Pancreas (tissue), 10 donors: Measurements from ENCODE around the gene ST7. TPM values are rescaled to one million over a fixed set of nuclear protein-coding genes. Genes with fewer than 3 reads are reported as not detected.
"Not testable (repeated sequence)": the region's sequence is repeated elsewhere in the genome, so short reads cannot be mapped to it uniquely, and the experiment has no call there.

ENCODE experiments used
- ATAC-seq, 4 donors: fragments of 200-7000 bp; cut with Tn5 transposase; one replicate each; pipeline versions ENCODE4 v1.8.0 to v1.9.1; 2020; ENCODE audit warnings: mild to moderate bottlenecking in 4 of 4, moderate library complexity in 4 of 4
- DNase-seq, 6 donors: peaks; one replicate each; pipeline ENCODE4 v3.0.0-alpha.2; 2020
- FAIRE-seq: peaks from 2 replicates; lab custom pipeline; 2012; peaks lifted over from hg19 to GRCh38; lab: Jason Lieb, UNC
- H3K27ac ChIP-seq, 4 donors: fragments of 200-600 bp; sonication (generic); 1 replicate in 3 of 4; 2 replicates in 1 of 4; pipeline versions ENCODE4 v1.5.0 to v1.8.0; 2020
- H3K27me3 ChIP-seq, 4 donors: fragments of 200-600 bp; one replicate each; pipeline ENCODE4 v1.8.0; 2021
- H3K36me3 ChIP-seq, 3 donors: fragments of 200-600 bp; sonication (generic) in 1 of 3; one replicate each; pipeline versions ENCODE4 v1.5.0 to v1.8.0; 2020 to 2021
- H3K4me1 ChIP-seq, 3 donors: fragments of 200-600 bp; one replicate each; pipeline ENCODE4 v1.8.0; 2021
- H3K4me3 ChIP-seq, 4 donors: fragments of 200-600 bp; sonication (generic) in 2 of 4; one replicate each; pipeline versions ENCODE4 v1.5.0 to v1.8.0; 2020 to 2021
- H3K9me3 ChIP-seq, 4 donors: fragments of 200-600 bp; one replicate each; pipeline ENCODE4 v1.8.0; 2021
- WGBS, 2 donors: extraction: QIAGEN DNeasy Blood & Tissue Kit; methylation state at CpG; one replicate each; pipeline ENCODE4 v1.1.7; 2013; 5-methylcytosine and 5-hydroxymethylcytosine counted together
- intact Hi-C, 3 donors: fragments of 100-400 bp; cut with DNase I; formaldehyde crosslinking; loops; one replicate each; pipeline versions ENCODE4 v1.11.1 to v1.14.2; 2022
- polyA plus RNA-seq, 2 donors: library from polyadenylated mRNA; stranded (reverse); fragments of 200-250 nt; gene quantifications; one replicate each; pipeline ENCODE4 v1.2.3, GENCODE V29; 2013
- total RNA-seq, 6 donors: library from RNA; stranded (reverse); fragmentation: NEBNext Ultra II Directional in 4 of 6; extraction: Animal tissue kit (Norgen Biotek cat#: 25700) in 4 of 6; gene quantifications; one replicate each; pipeline versions ENCODE4 v1.2.1 to v1.2.4, GENCODE V29; 2021 to 2023
- TF ChIP-seq, protein P1 (sequence below), 4 donors: fragments of 200-600 bp; sonication (generic) in 3 of 4; IDR thresholded peaks; one replicate each; pipeline versions ENCODE4 v1.5.0 to v1.8.0; 2021; ENCODE audit warnings: antibody characterized with exemption in 4 of 4
- donor health status: healthy with polysubstance abuse.
- donor health status: DM: no; HTN: no; CAD: no; lungs with moderate emphysema.
- donor health status: DM: no; HTN: no; CAD: no.
- donor health status: control.
- donor health status: control.
- donor health status: Bipolar disorder and iron deficiency.
- donor health status: DM: yes; HTN: yes; CAD: no.
- donor health status: DM: no; HTN: no; CAD: no.
- donor health status: DM: no; HTN: no; CAD: no.
- donor health status: DM: yes; HTN: yes; CAD: no.

Gene ST7
- total and polyA plus RNA-seq, 8 donors, result 8.2 to 20.2 (median 17.1) TPM

DNA sequence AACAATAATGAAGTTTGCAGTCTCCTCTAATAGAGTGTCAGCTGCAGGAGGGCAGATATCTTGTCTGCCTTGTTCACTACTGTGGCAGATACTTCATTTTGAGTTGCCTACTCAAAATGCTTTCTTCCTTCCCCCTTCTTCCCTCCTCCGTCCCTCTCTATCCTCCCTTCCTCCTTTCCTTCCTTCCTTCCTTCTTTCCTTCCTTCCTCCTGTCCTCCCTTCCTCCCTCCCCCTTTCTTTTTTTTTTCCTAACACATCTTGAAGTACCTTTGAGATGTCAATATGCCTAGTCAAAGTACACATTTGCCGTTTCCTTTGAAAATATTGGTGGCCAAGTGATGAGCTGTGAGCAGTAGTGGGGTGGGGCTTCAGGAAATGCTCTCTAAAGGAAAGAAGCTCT, 18.7 kb upstream of the ST7 start:
- intact Hi-C loops, result loop anchor here in 1 of 3 donors (5.0 kb wide), 1 partner anchor 183 kb away; no protein-coding TSS in a partner anchor
- ATAC-seq (no peak), DNase-seq (no peak), FAIRE-seq (no peak)
- no peak overlapping the region for H3K4me3 ChIP-seq
- 70 to 84% methylated on average over 2 of the region's 2 CpGs for WGBS, 2 donors
- no peak overlapping the region for H3K27ac ChIP-seq
- no peaks in the 10 kb centered on the region for H3K36me3 ChIP-seq
- H3K9me3 ChIP-seq, result no peaks in the 10 kb centered on the region
- no peaks in the 10 kb centered on the region for H3K4me1 ChIP-seq
- TF ChIP-seq, protein P1, sequence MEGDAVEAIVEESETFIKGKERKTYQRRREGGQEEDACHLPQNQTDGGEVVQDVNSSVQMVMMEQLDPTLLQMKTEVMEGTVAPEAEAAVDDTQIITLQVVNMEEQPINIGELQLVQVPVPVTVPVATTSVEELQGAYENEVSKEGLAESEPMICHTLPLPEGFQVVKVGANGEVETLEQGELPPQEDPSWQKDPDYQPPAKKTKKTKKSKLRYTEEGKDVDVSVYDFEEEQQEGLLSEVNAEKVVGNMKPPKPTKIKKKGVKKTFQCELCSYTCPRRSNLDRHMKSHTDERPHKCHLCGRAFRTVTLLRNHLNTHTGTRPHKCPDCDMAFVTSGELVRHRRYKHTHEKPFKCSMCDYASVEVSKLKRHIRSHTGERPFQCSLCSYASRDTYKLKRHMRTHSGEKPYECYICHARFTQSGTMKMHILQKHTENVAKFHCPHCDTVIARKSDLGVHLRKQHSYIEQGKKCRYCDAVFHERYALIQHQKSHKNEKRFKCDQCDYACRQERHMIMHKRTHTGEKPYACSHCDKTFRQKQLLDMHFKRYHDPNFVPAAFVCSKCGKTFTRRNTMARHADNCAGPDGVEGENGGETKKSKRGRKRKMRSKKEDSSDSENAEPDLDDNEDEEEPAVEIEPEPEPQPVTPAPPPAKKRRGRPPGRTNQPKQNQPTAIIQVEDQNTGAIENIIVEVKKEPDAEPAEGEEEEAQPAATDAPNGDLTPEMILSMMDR (IDR thresholded peaks at IDR 0.05), result no peak
- H3K27me3 ChIP-seq, result no peaks in the 10 kb centered on the region

DNA sequence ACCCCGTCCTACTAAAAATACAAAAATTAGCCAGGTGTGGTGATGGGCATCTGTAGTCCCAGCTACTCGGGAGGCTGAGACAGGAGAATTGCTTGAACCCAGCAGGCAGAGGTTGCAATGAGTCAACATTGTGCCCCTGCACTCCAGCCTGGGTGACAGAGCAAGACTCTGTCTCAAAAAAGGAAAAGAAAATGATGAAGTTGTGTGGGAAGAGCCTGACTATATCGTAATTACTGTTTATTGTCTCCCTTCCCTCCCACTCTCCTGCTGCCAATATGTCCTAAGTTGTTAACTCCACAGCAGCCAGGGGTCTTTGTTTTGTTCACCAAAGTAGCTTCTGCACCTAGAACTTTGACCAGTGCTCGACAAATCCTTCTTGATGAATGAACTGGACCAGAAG, 16.5 kb upstream of the ST7 start:
- H3K9me3 ChIP-seq, H3K4me1 ChIP-seq, intact Hi-C loops, H3K36me3 ChIP-seq, H3K27ac ChIP-seq, DNase-seq, ATAC-seq, H3K27me3 ChIP-seq, FAIRE-seq, H3K4me3 ChIP-seq: not testable (repeated sequence)
- WGBS, 2 donors, result 70 to 81% methylated on average over 4 of the region's 4 CpGs

DNA sequence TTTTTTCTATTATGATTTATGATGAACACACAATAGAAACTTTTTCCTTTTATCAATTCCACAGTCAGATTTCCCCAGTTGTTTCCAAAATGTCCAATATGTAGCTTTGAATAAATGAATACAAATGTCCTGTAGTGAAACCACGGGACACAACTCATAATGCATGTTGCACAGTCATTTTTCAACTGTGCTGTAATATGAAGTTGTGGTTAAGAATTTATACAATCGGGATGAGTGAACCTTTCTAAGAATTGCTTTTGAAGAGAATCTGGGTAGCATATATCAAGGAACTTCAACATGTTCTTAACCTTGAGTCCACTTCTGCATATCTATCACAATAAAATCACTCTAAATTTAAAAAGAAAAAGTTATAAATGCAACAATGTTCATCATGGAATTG, 14.6 kb upstream of the ST7 start:
- Histone ChIP-seq H3K36me3 (no peaks in the 10 kb centered on the region), H3K4me1 (no peaks in the 10 kb centered on the region), H3K27me3 (no peaks in the 10 kb centered on the region), H3K9me3 (no peaks in the 10 kb centered on the region), H3K27ac (no peak overlapping the region), H3K4me3 (no peak overlapping the region)
- ATAC-seq (no peak), DNase-seq (no peak), FAIRE-seq (no peak)
- 87 to 92% methylated on average over 2 of the region's 2 CpGs for WGBS, 2 donors
- TF ChIP-seq, protein P1 (IDR thresholded peaks at IDR 0.05), result no peak
- intact Hi-C loops, result no loop called here

DNA sequence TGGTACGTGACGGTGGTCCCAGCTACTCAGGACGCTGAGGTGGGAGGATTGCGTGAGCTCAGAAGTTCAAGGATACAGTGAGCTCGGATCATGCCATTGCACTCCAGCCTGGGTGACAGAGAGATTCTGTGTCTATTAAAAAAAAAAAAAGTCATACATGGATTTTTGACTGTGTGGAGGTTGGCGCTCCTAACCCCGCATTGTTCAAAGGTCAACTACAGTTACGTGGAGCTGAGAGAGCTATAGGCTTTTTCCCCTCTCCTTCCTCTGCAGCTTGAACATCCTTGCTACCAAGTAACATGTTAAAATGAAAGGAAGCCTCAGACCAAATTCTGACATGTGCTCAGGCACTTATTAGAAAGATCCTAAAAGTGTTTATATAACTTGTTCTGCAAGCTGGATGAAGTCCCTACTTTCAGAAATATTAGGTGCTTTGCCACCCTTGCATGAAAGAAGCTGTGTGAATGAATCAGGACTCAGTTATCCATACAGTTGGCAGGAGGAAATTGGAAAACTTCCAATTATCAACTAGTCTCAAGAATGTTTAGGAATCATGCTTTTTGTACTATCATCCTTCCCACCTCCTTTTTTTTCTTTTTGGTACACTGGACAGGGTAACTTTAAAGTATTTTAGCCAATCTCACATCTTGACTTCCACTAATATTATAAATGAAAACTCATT, 12.5 kb upstream of the ST7 start:
- DNase-seq (no peak), FAIRE-seq (no peak), ATAC-seq (no peak)
- no peak overlapping the region for H3K4me3 ChIP-seq
- WGBS, 2 donors, result 76 to 82% methylated on average over 8 of the region's 8 CpGs
- H3K36me3 ChIP-seq, result no peaks in the 10 kb centered on the region
- H3K27ac ChIP-seq, result no peak overlapping the region
- no peaks in the 10 kb centered on the region for H3K27me3 ChIP-seq
- H3K4me1 ChIP-seq, result no peaks in the 10 kb centered on the region
- no peaks in the 10 kb centered on the region for H3K9me3 ChIP-seq
- intact Hi-C loops, result no loop called here
- TF ChIP-seq, protein P1 (IDR thresholded peaks at IDR 0.05), result no peak

DNA sequence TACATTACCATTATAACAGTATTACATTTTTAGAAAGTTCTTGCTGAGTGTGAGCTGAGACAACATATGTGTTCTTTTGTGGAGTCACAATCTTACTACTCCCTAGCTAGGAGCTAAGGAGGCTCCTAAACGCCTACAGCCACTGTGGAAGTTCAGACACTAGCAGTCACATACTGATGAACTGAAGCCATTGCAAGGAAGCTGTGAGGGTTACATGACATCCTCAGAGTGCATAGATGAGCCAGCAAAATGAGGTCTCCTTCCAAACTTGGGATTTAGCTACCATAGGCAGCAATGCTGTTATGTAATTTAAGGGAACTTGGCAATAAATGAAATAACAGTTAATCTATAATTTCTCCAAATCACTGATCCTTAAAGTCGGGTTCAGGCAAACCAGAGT, 10.8 kb upstream of the ST7 start:
- Histone ChIP-seq H3K27me3 (no peaks in the 10 kb centered on the region), H3K4me3 (no peak overlapping the region), H3K27ac (no peak overlapping the region), H3K9me3 (no peaks in the 10 kb centered on the region), H3K4me1 (no peaks in the 10 kb centered on the region), H3K36me3 (no peaks in the 10 kb centered on the region)
- 67 to 68% methylated on average over 2 of the region's 2 CpGs for WGBS, 2 donors
- no peak for FAIRE-seq
- no peak for ATAC-seq
- TF ChIP-seq, protein P1 (IDR thresholded peaks at IDR 0.05), result no peak
- DNase-seq, result no peak
- intact Hi-C loops, result no loop called here
